ENCODE measurements around the gene PRPF19. TPM values are rescaled to one million over a fixed set of nuclear protein-coding genes. Genes with fewer than 3 reads are reported as not detected.

The PRPF19 gene
- total RNA-seq, 2 experiments from 2014 or later: 127 to 139 TPM

DNA sequence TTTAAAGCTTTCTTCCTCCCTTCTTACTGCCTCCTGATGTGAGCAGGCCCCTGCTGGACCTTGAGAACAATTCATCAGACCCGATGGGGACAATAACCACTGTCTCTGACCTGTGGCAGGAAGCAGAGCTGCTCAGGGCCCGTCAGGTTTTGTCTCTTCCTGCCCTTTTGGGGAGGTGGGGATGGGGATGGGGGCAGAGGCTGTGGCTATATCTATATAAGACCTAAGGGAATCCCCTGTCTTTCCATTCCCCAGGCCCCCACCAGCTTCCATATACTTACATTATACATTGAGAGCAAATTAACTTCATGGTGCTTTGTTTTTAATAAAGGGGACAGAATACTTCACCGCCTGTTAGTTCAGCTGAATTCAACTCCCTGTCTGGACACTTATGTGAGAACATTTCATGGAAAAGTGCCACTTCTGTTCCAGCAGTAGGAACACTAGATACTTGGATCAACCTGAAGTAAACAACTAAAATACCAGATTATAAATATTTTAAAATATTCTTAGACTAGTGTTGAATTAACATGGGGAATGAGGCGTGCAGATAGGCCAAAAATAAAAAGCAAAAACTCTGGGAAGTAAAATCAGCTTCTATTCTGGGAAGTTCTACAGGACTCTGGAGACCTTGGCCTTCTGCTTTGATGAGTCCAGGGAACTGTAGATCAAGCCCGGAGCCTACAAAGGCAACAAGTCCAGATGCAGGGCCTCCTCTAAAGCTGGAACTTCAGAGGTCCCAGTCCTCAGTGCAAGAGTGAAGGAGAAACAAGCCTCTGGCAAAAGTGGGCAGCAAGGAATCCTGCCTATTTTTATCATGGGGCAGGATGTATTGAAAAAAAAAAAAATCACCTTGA, 27.9 kb downstream of the PRPF19 start:
- ChIA-PET CTCF (interaction anchor here (1.0 kb wide), 1 partner anchor 21 kb away, joined by 3 read pairs; no protein-coding TSS in a partner anchor), POLR2A (no interaction called here)
- Mint-ChIP-seq H3K27me3 (no peaks in the 10 kb centered on the region), H3K36me3 (peaks cover 27% of the 10 kb centered on the region), H3K4me1 (ENCODE audit: low read depth) (no peaks in the 10 kb centered on the region), H3K27ac (no peak overlapping the region), H3K9me3 (no peaks in the 10 kb centered on the region), H3K4me3 (no peak overlapping the region)
- DNase-seq: no peak
- intact Hi-C loops (cut with micrococcal nuclease): no loop called here

DNA sequence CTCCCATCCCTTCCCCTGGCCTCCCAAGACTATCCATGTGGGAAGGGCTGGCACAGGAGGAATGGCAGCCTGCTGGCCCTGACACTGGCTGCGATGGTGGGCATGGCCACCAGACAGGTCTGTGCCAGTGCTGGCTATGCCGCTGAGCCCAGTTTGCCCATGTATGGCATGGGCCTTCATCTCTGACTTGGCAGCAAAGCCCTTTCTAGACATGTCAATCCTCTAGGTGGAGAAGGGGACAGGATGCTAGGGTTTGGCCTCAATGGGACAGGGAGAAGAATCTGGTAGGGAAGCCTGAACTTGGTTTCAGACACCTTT, 30.3 kb downstream of the PRPF19 start:
- intact Hi-C loops (cut with micrococcal nuclease): no loop called here
- Mint-ChIP-seq H3K27me3 (no peaks in the 10 kb centered on the region), H3K27ac (no peak overlapping the region), H3K36me3 (peaks cover 23% of the 10 kb centered on the region), H3K9me3 (no peaks in the 10 kb centered on the region), H3K4me1 (ENCODE audit: low read depth) (peaks cover 5% of the 10 kb centered on the region), H3K4me3 (no peak overlapping the region)
- ChIA-PET CTCF (interaction anchor here (2.1 to 4.4 kb wide), 2 partner anchors 23 to 45 kb away, joined by 8 to 15 read pairs; no protein-coding TSS in a partner anchor), POLR2A (no interaction called here)
- no peak for DNase-seq

DNA sequence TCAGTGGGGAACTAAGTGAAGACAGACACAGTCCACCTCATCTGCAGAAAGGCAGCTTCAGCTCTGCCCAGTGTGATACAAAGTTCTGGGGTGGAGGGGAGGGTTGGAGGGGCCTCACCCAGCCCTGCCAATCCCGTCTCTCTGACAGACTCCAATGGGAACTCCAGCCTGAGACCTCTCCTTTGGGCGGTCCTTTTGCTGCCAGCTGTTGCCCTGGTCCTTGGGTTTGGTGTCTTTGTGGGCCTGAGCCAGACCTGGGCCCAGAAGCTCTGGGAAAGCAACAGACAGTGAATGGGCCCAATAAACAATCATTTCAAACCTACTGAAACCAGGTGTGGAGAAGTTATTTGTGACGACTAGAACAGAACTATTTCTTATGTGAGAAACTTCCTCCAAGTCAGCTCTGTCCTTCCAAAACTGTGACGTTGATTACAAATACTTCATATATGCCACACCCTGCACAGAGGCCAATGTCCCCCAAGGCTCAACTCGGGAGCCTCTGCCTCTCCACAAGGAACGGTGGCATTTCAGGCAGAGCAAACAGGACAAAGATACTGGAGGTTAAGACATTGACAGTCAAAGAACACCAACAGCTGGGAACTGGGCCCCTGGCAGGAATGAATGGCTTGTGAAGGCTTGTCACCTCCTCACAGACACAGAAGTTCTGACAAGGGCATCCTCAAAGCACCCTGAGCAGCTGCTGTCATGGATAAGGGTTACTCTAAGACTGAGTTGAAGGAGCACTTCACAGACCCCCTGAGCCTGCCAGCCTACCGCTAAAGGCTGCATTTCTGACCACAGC, 30.8 kb downstream of the PRPF19 start:
- POLR2A ChIA-PET: no interaction called here
- intact Hi-C loops (cut with micrococcal nuclease): no loop called here

DNA sequence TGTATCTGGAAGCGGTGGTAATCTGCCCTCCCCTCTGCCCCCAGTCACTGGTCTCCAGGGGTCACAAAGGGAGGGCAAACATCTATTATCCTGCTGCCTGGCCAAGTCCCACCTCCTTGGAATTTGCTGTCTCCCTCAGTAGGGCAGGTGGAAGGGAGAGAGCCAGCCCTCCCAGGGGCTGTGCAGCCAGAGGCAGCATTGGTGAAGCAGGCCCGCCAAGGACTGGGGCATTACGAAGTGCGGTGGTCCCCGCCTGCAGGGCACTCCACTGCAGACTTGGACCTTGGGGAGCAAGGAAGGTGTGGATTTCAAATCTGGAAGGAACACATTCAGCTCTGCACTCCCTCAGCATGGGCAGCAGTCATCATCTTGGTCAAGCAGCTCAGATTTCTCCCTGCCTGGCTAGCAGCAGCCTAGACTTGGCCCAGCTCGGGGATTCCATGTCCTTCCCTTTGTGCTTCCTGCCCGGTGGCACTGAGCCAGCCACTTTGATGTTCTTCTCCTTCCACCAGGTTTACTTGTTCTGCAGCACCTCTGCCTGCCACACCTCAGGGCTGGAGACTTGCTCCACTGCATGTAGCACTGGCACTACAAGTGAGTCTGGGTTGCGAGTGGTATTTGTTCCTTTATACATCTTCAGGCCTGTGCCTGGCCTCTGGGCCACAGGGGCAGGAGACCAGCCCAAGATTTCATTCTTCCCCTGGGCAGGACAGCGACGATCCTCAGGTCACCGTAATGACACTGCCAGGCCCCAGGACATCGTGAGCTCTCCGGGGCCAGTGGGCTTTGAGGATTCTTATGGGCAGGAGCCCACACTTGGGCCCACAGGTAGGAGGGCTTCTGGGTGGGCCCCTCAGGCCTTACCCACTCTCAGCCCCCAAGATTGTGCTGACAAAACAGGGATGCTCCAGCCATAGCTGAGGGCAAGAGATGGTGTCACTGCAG, 31.7 kb downstream of the PRPF19 start:
- DNase-seq: no peak
- ChIA-PET CTCF (interaction anchor here (0.8 to 4.4 kb wide), 3 partner anchors 44 to 117 kb away, joined by 3 to 15 read pairs (median 4); no protein-coding TSS in a partner anchor), POLR2A (no interaction called here)
- Mint-ChIP-seq H3K27ac (no peak overlapping the region), H3K27me3 (no peaks in the 10 kb centered on the region), H3K4me1 (ENCODE audit: low read depth) (peaks cover 5% of the 10 kb centered on the region), H3K4me3 (no peak overlapping the region), H3K9me3 (no peaks in the 10 kb centered on the region), H3K36me3 (peaks cover 13% of the 10 kb centered on the region)
- intact Hi-C loops (cut with micrococcal nuclease): no loop called here

More for the DNA sequence above, 30.8 kb downstream of the PRPF19 start:
- DNase-seq: no peak
- peaks cover 5% of the 10 kb centered on the region for H3K4me1 Mint-ChIP-seq (ENCODE audit: low read depth)
- peaks cover 17% of the 10 kb centered on the region for H3K36me3 Mint-ChIP-seq
- no peaks in the 10 kb centered on the region for H3K27me3 Mint-ChIP-seq
- CTCF ChIA-PET: interaction anchor here (0.8 to 4.4 kb wide), 4 partner anchors 24 to 116 kb away, joined by 3 to 15 read pairs (median 6); no protein-coding TSS in a partner anchor
- no peak overlapping the region for H3K27ac Mint-ChIP-seq
- no peaks in the 10 kb centered on the region for H3K9me3 Mint-ChIP-seq
- H3K4me3 Mint-ChIP-seq: no peak overlapping the region

DNA sequence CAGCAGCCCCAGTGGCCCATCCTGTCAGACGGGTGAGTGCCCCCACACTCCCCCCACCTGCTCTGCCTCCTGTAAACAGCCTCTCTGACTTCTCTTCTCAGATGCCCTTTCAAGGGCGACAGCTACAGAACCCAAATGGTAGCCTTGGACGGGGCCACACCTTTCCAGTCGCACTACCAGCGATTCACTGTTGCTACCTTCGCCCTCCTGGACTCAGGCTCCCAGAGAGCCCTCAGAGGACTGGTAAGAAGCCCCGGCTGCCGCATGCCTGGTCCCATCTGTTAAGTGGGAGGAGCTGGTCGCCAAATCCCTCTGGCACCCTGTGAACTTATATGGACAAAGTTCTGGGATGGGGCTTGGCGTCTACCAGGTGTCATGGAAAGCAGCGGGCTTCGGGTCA, 32.9 kb downstream of the PRPF19 start:
- Mint-ChIP-seq H3K4me1 (ENCODE audit: low read depth) (peaks cover 5% of the 10 kb centered on the region), H3K36me3 (peaks cover 8% of the 10 kb centered on the region), H3K4me3 (no peak overlapping the region), H3K9me3 (no peaks in the 10 kb centered on the region), H3K27me3 (no peaks in the 10 kb centered on the region), H3K27ac (no peak overlapping the region)
- ChIA-PET CTCF (interaction anchor here (4.4 kb wide), 1 partner anchor 43 kb away, joined by 15 read pairs; no protein-coding TSS in a partner anchor), POLR2A (no interaction called here)
- intact Hi-C loops (cut with micrococcal nuclease): no loop called here
- no peak for DNase-seq

DNA sequence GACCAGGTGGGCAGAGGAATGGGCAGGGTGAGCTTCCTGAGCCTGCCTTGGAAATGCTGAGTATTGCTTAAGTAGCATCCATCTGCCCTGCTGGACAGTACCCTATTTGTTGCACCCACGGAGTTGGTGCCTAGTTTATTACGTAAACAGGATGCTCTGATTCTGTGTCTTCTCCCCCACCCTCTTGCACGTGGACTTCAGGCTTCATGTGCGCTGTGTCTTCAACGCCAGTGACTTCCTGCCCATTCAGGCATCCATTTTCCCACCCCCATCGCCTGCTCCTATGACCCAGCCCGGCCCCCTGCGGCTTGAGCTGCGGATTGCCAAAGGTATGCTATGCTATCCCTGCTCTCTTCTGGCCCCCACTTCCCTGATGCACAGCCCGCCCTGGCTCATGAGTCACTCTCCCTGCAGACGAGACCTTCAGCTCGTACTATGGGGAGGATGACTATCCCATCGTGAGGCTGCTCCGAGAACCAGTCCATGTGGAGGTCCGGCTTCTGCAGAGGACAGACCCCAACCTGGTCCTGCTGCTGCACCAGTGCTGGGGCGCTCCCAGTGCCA, 33.3 kb downstream of the PRPF19 start:
- Mint-ChIP-seq H3K27ac (no peak overlapping the region), H3K4me1 (ENCODE audit: low read depth) (peaks cover 5% of the 10 kb centered on the region), H3K9me3 (no peaks in the 10 kb centered on the region), H3K36me3 (peaks cover 5% of the 10 kb centered on the region), H3K4me3 (no peak overlapping the region), H3K27me3 (no peaks in the 10 kb centered on the region)
- DNase-seq: no peak
- CTCF ChIA-PET: interaction anchor here (4.4 kb wide), 1 partner anchor 42 kb away, joined by 15 read pairs; no protein-coding TSS in a partner anchor
- intact Hi-C loops (cut with micrococcal nuclease): no loop called here
- POLR2A ChIA-PET: interaction anchor here (1.2 kb wide), 1 partner anchor 15 kb away, joined by 5 read pairs; no protein-coding TSS in a partner anchor

DNA sequence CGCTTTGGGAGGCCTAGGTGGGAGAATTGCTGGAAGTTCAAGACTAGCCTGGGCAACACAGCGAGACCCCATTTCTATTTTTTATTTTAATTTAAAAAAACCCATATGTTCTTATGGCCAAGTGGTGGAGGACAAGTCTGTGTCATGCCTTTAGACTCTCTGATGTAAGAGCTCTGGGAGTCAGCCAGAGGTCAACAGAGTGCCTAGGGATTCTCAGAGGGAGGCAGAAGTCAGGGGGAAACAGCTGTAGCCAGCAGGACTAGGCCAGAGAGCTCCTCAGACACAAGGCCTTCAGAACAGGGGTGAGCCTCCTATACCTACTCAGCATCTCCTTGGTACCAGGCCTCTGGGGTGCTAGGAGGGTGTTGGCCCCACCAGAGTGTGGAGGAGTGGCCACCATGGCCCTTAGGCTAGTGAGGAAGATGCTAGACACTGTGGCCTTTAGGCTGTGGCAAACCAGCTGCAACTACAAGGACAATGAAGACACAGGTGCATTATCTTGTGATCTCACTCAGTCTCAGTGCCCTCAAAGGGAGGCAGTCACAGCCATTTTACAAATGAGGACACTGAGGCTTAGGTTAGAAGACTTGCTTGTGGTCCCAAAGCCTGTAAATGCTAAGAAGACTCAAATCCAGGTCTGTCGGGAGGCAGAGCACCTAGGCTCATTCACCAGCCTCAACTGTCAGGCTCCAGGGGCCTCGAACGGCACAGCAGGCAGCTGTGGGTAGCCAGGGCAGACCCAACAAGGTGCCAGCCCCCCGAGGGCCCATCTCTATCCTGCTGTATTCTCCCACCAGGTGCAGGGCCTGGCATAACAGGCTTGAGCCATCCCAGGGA, 34.0 kb downstream of the PRPF19 start:
- Mint-ChIP-seq H3K4me1 (ENCODE audit: low read depth) (peaks cover 5% of the 10 kb centered on the region), H3K4me3 (no peak overlapping the region), H3K36me3 (no peaks in the 10 kb centered on the region), H3K9me3 (no peaks in the 10 kb centered on the region), H3K27me3 (no peaks in the 10 kb centered on the region), H3K27ac (no peak overlapping the region)
- intact Hi-C loops (cut with micrococcal nuclease): no loop called here
- CTCF ChIA-PET: interaction anchor here (1.2 kb wide), 1 partner anchor 41 kb away, joined by 4 read pairs; no protein-coding TSS in a partner anchor
- DNase-seq: no peak
- POLR2A ChIA-PET: interaction anchor here (1.2 kb wide), 1 partner anchor 15 kb away, joined by 5 read pairs; no protein-coding TSS in a partner anchor

DNA sequence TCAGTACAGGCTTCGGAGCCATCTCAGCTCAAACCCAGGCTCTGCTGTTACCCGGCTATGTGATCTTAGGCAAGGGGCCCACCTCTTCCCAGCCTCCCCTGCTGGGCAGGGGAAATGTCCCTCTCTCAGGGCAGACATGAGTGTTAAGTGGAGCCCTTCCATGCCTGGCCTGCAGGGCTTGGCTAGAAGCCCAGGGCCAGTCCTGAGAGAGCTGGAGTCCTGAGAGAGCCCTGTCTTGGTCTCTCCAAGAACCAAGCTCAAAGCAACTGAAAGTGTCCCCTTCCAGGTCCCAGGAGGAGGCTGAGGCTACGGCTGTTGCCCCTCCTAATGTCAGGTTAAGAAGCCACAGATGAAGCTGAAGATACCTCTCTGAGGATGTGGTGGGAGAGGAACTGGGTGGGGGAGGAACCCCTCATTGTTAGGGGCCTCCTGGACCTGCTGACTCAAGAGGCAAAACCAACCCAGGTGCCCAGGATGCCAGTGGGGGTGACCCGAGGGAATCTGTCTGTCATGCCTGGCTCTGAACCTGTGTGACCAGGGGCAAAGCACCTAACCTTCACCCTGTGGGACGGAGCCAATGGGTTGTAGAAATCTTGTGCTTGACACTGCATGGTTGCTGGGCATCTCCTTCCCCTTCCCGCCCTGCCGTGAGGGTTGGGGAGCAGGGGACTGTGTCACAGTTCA, 34.9 kb downstream of the PRPF19 start:
- H3K9me3 Mint-ChIP-seq: no peaks in the 10 kb centered on the region
- no peaks in the 10 kb centered on the region for H3K36me3 Mint-ChIP-seq
- intact Hi-C loops (cut with micrococcal nuclease): no loop called here
- H3K4me3 Mint-ChIP-seq: no peak overlapping the region
- H3K27me3 Mint-ChIP-seq: no peaks in the 10 kb centered on the region
- no peak for DNase-seq
- H3K27ac Mint-ChIP-seq: no peak overlapping the region
- peaks cover 5% of the 10 kb centered on the region for H3K4me1 Mint-ChIP-seq (ENCODE audit: low read depth)
- CTCF ChIA-PET: interaction anchor here (0.8 to 1.2 kb wide), 2 partner anchors 34 to 41 kb away, joined by 3 to 4 read pairs; no protein-coding TSS in a partner anchor
- POLR2A ChIA-PET: interaction anchor here (1.2 kb wide), 1 partner anchor 16 kb away, joined by 5 read pairs; no protein-coding TSS in a partner anchor

DNA sequence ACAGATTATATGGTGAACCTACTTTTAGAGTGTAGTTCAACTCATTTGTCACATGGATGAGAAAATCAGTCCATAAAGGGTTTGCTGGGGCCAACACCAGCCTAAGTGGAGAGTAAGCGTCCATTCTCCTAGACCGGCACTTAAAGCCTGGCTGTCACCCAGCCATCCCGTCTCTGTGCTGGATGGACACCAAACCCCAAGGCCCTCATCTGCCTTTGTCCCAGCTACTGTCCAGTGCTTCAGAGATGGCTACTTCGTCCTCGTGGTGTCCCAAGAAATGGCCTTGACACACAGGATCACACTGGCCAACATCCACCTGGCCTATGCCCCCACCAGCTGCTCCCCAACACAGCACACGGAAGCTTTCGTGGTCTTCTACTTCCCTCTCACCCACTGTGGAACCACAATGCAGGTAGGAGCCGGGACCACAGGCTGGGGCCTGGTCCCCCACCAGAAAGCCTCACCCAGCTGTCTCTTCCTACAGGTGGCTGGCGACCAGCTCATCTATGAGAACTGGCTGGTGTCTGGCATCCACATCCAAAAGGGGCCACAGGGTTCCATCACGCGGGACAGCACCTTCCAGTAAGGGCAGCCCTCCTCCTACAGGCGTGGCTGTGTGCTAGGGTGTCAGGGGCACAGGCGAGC, 35.5 kb downstream of the PRPF19 start:
- Mint-ChIP-seq H3K4me3 (no peak overlapping the region), H3K9me3 (no peaks in the 10 kb centered on the region), H3K27ac (no peak overlapping the region), H3K4me1 (ENCODE audit: low read depth) (peaks cover 5% of the 10 kb centered on the region), H3K36me3 (no peaks in the 10 kb centered on the region), H3K27me3 (no peaks in the 10 kb centered on the region)
- CTCF ChIA-PET: interaction anchor here (0.8 to 1.2 kb wide), 2 partner anchors 33 to 40 kb away, joined by 3 to 4 read pairs; no protein-coding TSS in a partner anchor
- DNase-seq: no peak
- POLR2A ChIA-PET: no interaction called here
- intact Hi-C loops (cut with micrococcal nuclease): no loop called here

DNA sequence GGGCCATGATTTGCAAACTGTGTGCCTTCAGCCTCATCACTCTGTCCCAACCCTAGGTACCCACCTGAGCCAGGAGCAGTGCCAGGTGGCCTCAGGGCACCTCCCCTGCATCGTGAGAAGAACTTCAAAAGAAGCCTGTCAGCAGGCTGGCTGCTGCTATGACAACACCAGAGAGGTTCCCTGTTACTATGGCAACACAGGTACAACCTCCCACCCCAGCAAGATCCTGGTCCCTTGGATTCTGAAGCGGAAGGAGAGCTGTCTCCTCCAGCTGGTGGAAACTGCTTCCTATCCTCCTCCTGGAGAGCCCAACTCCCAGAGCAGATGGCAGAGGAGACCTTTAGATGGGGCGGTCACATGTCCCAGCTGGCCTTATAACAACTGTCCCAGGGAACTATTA, 36.1 kb downstream of the PRPF19 start:
- intact Hi-C loops (cut with micrococcal nuclease): no loop called here
- Mint-ChIP-seq H3K4me3 (no peak overlapping the region), H3K9me3 (no peaks in the 10 kb centered on the region), H3K27ac (no peak overlapping the region), H3K4me1 (ENCODE audit: low read depth) (peaks cover 5% of the 10 kb centered on the region), H3K27me3 (no peaks in the 10 kb centered on the region), H3K36me3 (no peaks in the 10 kb centered on the region)
- no peak for DNase-seq
- ChIA-PET POLR2A (no interaction called here), CTCF (no interaction called here)

All from activated CD4-positive, alpha-beta memory T cell treated with anti-CD3 and anti-CD28 coated beads for 36 hours (primary cell).